Activated T-cell treated with anti-CD3 and anti-CD28 coated beads for 4 hours (primary cell): ENCODE results near the gene FCRL6.

Source experiments
- DNase-seq: peaks from one replicate; pipeline ENCODE4 v3.0.0-alpha.2; 2020

FCRL6 gene

DNA sequence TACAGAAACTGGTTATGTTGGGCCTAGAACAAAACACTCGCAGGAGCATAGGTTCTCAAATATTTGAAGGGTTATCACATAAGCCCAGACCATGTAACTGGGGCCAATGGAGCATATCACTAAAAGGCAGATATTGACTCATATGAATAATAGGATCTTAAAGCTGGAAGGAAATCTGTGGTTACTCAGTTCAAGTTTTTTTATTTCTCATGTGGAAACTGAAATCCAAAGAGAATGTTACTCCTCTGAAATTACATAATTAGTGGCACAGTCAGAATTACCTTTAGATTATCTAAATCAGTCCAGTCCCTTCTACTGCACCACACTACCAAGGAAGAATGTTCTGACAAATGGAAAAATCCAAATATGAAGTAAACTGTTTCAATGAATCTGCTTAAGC lies 36.6 kb downstream of the FCRL6 start:
- no peak for DNase-seq

DNA sequence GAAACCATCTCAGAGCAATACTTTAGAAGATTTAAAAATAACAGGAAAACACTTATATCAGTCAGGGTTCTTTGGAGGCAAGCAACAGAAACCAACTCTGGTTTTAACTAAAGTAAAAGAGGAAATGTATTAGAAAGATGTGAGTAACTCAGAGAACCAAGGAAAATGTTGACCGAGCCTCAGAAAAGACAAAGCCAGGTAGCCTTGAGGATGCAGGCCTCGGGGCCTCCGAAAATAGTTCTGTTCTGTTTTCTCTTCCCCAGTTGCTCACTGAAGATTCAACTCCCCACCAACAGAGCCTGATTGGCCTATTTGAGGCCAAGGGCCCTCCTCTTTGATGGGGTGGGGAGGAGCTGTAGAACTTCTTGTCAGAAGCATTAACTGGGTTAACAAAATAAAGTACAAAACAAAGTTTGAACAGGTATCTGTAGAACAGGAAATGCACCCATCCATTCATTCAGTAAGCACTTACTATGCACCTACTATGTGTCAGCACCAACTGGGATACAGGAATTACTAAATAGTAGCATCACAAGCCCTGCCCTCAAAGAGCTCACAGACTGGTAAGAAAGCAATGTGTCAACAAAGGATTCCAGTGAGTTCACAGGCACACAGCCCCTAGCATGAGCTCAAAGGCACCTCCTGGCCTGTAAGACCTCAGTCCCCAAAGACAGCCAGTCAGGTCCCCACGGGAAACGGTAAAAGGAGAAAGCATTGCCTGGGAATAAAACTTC lies 37.1 kb downstream of the FCRL6 start:
- no peak for DNase-seq

DNA sequence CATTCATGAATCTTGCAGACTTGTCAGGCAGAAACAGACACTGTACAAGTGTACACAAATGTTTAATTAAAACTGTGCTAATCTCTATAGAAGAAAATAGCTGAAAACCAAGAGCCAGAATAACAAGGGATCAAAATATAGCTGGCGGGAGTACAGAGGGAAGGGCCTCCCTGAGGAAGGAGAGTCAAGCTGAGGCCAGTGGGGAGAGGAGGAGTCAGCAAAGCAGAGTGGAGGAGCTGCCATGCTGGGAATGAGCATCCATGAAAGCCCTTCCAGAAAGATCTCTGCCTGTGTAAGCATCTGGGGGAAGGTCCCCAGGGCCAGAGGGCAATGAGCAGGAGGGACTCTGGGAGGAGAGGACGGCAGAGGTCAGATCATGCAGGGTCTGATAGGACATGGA lies 39.6 kb downstream of the FCRL6 start:
- no peak for DNase-seq

DNA sequence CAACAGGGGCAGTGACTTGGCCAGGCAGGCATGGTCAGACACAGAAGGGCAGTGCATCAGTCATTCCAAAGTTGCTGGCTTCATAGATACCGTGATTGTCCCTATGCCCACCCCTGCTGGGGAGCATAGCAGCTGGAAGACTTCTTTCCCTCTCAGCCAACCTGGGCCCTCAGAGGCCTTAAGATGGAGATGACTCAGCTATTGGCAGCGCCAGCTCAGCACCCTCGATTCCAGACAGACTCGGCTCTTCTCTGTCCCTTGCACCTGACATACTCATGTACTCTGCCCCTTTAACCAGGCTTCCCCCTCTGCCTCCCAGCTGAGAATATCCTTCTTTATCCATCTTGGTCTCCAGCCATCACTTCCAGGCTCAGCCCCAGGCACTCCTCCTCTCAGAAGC lies 41.3 kb downstream of the FCRL6 start:
- DNase-seq, result no peak

DNA sequence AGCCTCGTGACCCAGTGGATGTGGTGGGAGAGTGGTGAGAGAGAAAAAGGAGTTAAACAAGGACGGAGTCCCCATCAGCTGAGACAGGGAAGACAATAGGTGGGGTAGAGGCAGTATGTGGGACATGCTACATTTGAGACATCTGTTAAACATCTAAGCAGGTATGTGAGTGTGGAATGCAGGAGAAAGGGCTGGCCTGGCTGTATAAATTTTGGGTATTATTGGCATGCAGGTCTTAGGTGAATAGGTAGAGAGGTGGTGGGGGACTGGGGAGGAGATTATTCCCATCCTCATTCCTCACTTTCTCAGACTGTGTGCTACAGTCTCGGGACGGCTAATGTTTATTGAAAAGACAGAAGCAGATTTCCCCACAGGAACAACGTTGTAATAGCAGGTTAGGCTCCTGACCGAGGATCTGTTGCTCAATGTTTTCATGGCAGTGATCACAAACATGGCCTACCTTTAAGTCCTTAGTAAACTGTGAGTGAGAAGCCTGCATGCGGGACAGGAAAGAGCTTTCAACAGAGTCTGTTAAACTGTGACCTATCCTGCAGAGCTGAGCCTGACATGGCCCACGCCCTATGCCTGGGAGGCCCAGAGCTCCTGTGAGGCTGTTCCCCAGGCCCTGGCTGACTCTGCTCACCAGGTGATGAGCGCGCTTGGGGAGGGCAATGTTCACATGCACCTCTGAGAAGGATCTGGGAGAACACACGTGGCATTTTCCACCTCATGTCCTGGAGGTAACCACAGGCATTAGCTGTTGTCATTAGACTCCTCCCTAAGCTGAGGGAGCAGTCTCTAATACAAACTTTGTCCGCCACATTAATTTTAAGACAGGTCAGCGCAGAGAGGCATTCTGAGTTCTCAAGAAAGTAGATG lies 43.8 kb downstream of the FCRL6 start:
- DNase-seq, result no peak

DNA sequence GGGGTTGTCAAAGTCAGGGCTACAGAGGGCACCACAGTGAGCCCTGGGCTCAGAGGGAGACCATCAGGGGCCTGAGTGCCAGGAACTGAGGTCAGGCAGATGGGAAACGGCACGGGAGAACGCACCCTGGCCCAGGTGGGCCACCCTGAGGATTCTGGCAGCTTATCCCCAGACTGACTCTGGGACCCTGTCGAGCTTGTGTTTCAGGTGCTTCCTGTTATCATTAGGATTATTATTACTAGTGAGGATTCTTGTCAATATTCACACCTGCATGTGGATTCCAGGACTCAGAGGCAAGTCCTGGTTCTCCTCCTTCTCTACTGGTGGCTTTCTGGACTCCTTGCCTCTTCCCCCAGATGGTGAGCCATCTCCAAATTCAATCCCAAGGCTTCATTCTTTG lies 45.1 kb downstream of the FCRL6 start:
- DNase-seq, result no peak

DNA sequence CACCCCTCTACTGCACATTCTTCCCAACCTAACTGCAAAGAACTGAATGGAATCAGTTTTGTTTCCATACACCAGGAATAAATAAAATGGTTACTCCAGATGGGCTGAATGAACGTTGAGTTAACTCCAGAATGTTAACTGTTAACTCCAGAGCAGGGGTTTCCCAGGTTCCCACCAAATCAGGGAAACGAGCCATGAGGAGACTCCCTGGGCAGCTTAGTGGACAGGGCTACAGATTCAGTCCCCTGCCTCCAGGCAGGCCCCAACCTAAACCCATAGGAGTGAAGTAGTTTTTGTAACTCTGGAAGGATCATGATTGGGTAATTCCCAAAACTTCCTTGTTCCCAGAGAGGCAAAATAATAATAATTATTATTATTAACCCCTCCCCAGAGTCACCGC lies 46.2 kb downstream of the FCRL6 start:
- DNase-seq, result no peak

DNA sequence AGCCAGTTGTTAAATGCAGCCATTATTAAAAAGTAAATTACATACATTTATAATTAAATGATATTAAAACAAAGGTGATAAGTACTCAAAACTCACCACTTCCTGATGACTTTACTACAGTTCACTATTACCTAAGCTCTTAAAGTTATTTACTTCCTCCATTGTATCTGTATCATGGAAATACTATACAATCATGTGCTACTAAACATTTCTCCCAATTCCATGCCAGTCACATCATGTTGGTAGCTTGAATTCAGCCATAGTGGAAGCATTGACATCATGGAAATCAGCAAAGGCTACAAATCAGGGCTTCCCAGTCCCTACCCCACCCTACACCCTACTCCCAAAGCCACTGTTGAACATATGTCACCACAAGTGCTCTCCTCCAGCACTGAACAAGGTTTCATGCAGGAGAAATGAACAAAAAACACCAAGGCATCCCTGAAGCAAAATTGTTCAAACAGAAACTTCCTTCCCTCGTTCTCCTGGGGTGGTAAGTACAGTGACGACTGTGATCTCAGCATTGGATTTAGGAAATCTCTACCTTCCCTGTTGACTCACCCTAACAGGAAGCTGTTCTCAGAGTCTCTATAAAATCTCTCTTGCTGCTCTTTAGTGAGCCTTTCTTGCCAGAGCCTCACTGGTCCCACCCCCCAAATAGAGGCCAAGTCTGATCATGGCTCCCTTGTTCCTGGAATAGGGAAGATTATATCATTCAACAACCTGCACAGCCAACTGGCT lies 47.6 kb downstream of the FCRL6 start:
- no peak for DNase-seq

DNA sequence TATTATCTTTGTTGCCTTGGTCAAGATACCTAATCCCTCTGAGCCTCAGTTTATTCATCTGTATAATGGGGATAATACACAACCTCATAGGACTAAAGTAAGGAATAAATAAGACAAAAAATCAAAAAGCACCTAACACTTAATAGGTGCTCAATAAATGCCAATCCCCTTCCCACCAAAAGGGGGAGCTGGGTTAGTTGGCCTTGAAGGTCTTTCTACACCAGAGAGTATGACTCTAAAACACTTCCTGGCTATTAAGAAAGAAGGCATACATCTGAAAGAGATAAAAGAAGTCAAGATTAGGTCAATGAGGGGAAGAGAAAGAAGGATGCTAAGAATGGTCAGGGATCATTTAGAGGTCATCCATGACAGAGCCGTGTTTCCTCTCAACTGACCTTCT lies 49.2 kb downstream of the FCRL6 start:
- DNase-seq, result no peak

DNA sequence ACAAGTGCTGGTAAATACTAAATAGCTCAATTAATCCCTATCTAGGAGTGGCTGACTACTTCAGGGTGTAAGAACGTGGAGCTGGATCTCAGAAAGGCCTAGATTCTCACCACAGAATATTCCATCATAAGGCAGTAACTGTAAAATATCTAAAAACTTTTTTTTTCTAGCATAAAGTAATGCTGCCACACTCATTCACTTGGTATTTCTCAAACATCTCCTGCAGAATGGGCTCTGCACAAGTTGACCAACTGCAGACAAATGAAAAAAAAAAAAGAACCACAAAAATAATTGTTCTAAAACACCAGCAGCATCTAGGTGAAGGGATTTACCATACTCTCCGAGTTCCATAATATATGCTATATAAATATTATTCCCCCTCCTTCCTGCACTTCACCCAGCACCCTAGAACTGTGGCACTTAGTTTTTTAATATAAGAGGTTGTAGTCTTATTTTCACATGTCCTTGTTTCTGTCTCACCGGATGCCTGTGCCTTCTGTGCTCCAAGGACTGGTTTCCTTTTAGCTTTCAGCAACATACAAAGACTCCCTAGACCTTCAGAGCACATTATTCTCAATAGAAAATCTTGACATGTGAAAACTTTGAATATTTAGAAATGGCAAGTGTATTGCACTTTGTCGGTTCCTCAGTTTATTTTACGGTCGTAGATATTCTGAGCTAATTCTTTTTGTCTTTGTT lies 51.4 kb downstream of the FCRL6 start:
- no peak for DNase-seq

DNA sequence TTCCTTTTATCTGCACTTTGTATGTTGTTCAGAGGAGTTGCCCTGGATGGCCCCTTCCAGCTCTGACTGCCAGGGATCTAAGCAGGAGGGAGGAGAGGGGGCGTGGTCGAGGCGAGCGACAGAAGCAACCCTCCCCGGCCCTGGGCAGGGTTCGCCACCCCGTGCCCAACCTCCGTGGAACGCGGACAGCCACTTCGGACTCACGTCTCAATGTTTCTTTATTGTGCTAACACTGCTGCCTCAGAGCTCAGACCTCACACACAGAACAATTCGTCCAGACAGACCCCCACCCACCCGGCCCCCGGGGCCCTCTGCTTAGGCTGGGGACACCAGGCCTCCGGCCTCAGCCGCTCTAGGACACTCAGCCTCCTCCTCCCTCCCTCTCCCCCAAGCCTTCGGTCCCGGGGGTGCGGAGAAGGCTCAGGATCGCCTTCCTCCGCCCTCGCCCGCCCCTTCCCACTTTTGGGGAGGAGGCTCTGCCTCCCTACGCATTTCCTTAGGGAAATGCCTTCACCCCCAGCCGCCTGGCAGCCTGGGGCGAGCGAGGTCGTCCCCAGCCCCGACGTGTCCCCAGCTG lies 52.0 kb downstream of the FCRL6 start:
- DNase-seq, result peak; percentile 3

DNA sequence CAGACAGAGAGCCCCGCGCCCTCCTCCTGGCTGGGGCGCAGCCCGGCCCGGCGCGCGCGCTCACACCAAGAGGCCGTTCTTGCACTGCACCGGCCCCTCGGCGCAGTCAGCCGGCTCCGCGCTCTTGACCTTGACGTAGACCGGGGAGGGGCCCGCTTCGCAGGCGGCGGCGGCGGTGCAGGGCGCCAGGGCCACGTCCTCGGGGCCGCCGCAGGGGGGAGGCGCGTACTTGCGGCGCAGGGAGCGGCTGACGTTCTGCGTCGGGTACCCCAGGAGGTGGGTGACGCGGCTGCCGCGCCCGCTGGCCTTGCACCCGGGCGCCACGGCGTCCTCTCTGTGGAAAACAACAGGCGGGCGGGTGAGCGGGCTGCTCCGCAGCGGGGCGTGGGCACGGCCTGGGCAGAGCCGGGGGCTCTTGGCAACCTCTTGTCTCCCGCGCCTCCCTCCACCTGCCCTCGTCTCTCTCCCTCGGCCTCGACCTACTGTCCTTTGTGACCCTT lies 52.6 kb downstream of the FCRL6 start:
- DNase-seq, result peak; percentile 47

DNA sequence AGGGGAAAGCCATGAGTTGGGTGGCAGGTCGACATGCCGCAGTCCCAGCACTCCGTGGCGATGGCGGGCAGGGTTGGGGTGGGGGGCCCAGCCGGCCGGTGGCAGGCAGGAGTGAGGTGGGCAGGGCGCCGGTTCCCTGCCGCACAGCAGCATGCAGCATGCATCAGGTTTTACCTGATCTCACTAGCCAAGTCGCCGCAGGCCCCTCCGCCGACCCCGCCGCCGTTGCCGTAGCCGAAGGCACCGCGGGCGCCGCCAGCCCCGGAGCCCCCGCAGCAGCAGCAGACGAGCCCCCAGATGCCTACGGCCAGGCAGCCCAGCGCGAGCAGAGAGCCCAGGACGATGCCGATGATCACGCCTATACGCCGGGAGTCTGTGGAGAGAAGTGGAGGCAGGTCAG lies 53.5 kb downstream of the FCRL6 start:
- no peak for DNase-seq

DNA sequence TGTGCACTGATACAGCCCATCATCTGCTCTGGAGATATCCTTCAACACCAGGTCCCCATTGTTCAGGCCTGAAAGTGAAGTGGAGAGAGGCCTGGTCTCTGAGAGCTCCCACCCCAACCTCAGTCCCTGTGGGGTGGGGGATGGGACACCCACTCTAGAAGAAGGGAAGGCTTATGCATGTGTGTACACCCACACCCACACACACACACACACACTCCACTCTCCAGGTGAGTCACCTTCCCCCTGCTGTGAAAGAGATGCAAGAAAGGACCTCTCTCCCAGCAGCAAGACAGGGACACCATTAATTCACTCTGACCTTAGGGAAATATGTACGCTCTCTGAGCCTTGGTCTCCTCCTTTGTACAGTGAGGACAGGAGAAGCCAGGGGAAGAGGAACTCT lies 54.4 kb downstream of the FCRL6 start:
- no peak for DNase-seq

DNA sequence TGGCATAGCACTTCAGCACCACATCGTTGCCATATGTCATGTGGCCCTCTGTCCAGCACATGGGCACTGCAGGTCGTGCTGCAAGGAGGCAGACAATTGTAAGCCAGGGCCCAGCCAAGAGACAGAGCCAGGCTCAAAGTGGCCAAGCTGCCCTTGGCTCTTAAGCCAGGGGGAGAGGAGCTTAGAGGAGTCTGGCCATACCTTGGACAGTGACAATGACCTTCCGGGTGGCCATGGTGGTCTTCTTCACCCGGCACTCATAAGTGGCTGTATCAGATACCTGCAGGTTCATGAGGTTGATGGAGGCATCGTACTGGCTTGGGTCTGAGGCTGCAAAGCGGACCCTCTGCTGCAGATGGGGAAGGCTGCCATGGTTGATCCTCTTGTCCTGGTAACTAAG lies 55.7 kb downstream of the FCRL6 start:
- no peak for DNase-seq

DNA sequence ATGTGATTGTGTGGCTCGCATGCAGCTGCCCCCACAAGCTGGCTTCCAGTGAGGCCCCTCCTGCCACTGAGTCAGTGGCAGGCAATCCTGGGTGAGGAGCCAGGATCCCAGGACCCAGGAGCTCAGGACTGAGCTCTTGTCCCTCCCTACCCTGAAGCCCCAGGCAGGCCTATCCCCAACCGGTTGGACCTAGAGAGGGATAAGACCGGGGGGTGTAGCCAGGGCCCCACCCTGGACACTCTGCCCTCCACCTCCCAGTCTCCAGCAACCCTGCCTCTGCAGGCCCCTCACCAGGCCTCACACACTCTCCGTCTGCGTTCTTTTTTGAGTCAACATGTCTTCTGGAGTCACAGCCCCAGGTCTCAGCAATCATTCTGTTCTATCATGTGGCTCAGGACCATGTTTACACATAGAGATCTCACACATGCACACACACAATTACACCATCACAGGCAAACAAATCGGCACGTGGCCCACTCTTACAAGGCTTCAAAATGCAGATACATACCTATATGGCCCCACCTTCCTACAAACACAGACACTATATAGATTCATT lies 57.7 kb downstream of the FCRL6 start:
- DNase-seq, result no peak

DNA sequence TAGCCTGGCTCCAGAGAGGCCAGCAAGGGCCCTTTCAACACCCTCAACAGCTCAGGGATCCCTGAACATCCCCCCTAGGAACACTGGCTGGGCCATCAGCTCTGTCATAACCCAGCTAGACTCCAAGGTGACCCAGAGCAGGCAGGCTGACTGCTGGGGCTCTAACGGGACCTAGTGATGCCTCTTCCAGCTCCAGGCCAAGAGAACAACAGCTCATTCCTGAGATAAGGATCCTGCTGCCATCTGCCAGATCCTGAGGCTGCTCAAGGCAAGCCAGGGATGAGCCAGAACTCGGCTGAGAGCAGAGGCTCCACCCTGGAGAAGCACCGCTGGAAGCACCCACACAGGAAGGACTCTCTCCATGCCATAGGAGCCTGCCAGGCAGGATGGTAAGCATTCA lies 58.3 kb downstream of the FCRL6 start:
- no peak for DNase-seq

DNA sequence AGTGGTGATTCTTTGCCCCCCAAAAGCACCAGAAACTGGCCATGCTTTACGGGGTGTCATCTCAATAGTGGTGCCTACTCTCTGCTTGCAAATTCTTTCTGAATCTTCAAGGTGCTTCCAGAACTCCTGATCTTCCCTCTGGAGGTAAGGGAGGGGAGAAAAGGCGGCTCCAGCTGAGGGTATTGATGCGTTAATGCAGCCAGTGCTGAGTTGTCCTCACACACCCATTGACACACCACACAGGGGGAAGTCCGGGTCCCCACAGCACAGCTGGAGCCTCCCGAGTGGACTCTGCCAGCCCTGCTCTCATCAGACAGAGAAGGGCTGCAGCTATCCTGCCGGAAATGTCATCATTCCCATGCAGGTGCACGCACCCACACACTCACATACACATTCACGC lies 59.1 kb downstream of the FCRL6 start:
- no peak for DNase-seq

DNA sequence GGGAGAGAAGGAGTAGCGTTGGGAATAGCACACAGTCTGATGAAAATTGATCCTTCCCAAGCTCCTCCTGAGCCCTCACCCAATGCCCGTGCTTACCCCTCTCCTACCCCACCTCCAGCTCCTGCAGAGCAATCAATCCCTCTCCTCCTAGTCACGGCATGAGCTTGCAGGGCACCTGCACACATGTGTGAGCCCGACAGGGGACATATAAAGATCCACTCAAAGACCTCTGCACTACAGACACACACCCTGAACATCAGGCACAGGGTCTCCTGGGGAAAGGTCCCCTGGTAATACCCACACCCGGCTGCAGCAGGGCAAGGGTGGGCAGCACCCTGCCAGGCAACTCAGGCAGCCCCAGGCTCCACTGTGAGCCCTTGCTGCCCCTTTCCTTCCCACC lies 59.9 kb downstream of the FCRL6 start:
- no peak for DNase-seq

DNA sequence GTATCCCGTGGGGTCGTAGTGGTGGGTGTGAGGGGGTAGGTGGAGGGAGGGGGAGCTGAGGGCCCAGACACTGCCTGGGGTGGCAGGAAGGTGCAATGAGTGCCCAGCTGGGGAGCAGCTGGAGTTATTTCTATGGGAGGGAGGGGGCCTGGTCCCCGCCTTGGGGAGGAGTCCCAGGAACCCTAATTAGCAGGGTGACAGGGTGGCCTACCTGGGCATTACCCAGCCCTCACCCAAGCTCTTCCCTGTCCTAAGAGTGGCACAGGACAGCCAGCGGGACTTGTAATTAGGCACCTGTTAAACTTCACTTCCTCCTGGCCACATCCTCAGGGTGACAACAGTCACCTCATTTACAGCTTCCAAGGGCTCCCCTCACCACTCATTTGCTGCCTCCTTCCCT lies 60.4 kb downstream of the FCRL6 start, which contains the start of gene VSIG8:
VSIG8 (minus strand) TSS at position 101 of the 400 bp plus-strand sequence. CDS start 136 bp downstream, outside the sequence.
- DNase-seq, result no peak

DNA sequence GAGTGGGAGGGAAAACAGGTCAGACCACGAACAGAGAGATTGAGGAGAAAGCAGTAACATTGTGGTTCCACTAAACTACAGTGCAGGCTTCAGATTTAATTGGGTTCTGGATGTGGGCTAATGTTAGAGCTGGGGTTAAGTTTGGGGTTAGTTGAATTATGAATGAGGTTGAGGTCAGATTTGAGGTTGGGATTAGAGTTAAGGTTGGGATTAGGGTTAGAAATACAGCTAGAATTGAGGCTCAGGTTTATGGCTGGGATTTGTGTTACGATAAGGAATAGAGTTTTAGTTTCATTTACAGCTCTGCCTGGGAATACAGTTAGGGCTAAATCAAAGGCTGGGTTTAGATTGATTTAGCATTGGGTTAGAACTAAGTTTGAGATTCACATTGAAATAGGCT lies 62.1 kb downstream of the FCRL6 start:
- no peak for DNase-seq
